ENCODE measurements around the gene UIMC1. TPM values are rescaled to one million over a fixed set of nuclear protein-coding genes. Genes with fewer than 3 reads are reported as not detected.

Gene UIMC1
- total RNA-seq, 4 donors from 2014 or later = 30.0 to 34.3 (median 32.4) TPM

DNA sequence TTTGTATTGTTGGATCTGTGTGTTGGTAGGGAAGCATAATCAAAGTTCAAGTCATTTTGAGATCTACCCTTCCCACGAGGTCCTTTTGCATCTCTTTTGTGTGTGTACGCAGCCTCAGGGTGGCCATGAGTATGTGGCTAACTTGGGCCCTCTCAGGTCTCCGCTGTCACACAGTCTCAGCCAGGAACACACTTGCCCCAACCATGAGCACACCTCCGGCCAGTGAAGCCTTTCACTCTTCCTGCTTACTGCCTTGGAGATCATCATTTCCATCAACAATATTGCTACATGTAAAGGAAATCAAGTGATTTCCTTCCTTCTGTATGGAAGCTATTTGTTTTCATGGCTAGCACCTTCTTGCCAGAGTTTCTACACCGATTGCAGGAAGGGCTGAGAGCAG, 29.9 kb upstream of the UIMC1 start:
- peak; percentile 32 to 41 for DNase-seq
- no peaks in the 10 kb centered on the region for H3K9me3 ChIP-seq
- no peaks in the 10 kb centered on the region for H3K27me3 ChIP-seq
- peak overlapping the region; percentile 63 to 80 (median 73) for H3K27ac ChIP-seq
- 59 to 60% methylated on average over 5 of the region's 5 CpGs for WGBS, 2 donors
- H3K4me3 ChIP-seq (replicated peaks in 1 of 3) = no peak overlapping the region
- H3K36me3 ChIP-seq = no peaks in the 10 kb centered on the region
- intact Hi-C loops (cut with DNase I) = no loop called here
- H3K4me1 ChIP-seq = peaks cover 41 to 48% of the 10 kb centered on the region in 2 donors
- no peak for TF ChIP-seq POLR2A (IDR thresholded peaks at IDR 0.05)
- TF ChIP-seq, protein P1, sequence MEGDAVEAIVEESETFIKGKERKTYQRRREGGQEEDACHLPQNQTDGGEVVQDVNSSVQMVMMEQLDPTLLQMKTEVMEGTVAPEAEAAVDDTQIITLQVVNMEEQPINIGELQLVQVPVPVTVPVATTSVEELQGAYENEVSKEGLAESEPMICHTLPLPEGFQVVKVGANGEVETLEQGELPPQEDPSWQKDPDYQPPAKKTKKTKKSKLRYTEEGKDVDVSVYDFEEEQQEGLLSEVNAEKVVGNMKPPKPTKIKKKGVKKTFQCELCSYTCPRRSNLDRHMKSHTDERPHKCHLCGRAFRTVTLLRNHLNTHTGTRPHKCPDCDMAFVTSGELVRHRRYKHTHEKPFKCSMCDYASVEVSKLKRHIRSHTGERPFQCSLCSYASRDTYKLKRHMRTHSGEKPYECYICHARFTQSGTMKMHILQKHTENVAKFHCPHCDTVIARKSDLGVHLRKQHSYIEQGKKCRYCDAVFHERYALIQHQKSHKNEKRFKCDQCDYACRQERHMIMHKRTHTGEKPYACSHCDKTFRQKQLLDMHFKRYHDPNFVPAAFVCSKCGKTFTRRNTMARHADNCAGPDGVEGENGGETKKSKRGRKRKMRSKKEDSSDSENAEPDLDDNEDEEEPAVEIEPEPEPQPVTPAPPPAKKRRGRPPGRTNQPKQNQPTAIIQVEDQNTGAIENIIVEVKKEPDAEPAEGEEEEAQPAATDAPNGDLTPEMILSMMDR (IDR thresholded peaks at IDR 0.05) = no peak

DNA sequence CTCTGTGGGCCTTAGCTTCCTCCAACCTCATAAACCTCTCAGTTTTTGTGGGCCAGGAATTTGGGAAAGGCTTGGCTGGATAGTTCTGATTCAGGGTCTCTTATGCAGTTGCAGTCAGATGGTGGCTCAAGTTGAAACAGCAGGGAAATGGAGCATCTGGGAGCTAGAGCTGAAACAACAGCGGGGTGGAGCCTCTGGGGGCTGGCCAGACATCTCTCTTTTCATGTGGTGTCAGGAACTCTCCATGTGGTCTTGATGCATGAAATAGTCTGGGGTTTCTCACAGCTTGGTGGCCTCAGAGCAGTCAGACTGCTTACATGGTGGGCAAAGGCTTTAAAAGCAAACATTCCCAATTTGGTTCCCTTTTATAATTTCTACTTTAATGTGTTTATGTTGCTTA, 29.4 kb upstream of the UIMC1 start:
- H3K27me3 ChIP-seq = no peaks in the 10 kb centered on the region
- intact Hi-C loops (cut with DNase I) = no loop called here
- H3K9me3 ChIP-seq = no peaks in the 10 kb centered on the region
- TF ChIP-seq POLR2A (IDR thresholded peaks at IDR 0.05) = no peak
- TF ChIP-seq, protein P1 (IDR thresholded peaks at IDR 0.05) = no peak
- H3K36me3 ChIP-seq = no peaks in the 10 kb centered on the region
- 36 to 62% methylated on average over 1 of the region's 1 CpG for WGBS, 2 donors
- peak overlapping the region; percentile 63 to 80 (median 73) for H3K27ac ChIP-seq
- peaks cover 37 to 44% of the 10 kb centered on the region in 2 donors for H3K4me1 ChIP-seq
- peak; percentile 61 to 65 for DNase-seq
- H3K4me3 ChIP-seq (replicated peaks in 1 of 3) = no peak overlapping the region

DNA sequence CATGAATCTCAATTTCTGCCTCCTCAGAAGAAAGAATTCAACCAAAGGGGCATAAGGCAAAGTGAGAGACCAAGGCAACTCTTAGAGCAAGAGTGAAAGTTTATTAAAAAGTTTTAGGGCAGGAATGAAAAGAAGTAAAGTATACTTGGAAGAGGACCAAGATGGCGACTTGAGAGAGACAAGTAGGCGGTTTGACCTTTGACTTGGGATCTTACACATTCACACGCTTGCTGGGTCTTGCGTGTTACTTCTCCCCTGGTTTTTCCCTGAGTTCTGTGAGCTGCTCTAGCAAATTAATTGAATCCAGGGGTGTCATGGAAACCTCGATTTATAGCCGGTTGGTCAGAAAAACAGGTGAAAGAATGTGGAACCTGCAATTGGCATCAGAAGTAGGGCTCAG, 22.9 kb upstream of the UIMC1 start:
- DNase-seq = no peak
- TF ChIP-seq, protein P1 (IDR thresholded peaks at IDR 0.05) = no peak
- intact Hi-C loops (cut with DNase I) = no loop called here
- Histone ChIP-seq H3K36me3 (no peaks in the 10 kb centered on the region), H3K4me1 (peaks cover 3 to 7% of the 10 kb centered on the region in 2 donors), H3K27me3 (no peaks in the 10 kb centered on the region), H3K27ac (no peak overlapping the region), H3K4me3 (replicated peaks in 1 of 3) (no peak overlapping the region), H3K9me3 (no peaks in the 10 kb centered on the region)
- 94 to 95% methylated on average over 6 of the region's 6 CpGs for WGBS, 2 donors

DNA sequence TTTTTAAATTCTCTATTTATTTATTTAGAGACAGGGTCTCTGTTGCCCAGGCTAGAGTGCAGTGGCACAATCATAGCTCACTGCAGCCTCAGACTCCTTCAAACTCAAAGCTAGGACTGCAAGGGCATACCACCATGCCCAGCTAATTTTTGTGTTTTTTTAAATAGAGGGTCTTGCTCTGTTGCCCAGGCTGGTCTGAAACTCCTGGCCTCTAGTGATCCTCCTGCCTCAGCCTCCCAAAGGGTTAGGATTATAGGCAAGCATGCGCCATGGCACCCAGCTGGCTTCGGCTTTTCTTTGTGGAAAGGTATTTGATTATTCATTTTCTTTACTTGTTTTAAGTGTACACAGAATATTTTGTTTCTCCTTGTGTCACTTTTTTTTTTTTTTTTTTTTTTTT, 21.1 kb upstream of the UIMC1 start:
- Histone ChIP-seq H3K27me3 (no peaks in the 10 kb centered on the region), H3K36me3 (no peaks in the 10 kb centered on the region), H3K4me3 (replicated peaks in 1 of 3) (no peak overlapping the region), H3K4me1 (peaks cover 10 to 13% of the 10 kb centered on the region in 2 donors), H3K9me3 (no peaks in the 10 kb centered on the region), H3K27ac (no peak overlapping the region)
- WGBS, 2 donors = 95 to 98% methylated on average over 2 of the region's 2 CpGs
- intact Hi-C loops (cut with DNase I) = no loop called here
- DNase-seq = no peak
- TF ChIP-seq, protein P1 (IDR thresholded peaks at IDR 0.05) = no peak
- no peak for TF ChIP-seq POLR2A (IDR thresholded peaks at IDR 0.05)

DNA sequence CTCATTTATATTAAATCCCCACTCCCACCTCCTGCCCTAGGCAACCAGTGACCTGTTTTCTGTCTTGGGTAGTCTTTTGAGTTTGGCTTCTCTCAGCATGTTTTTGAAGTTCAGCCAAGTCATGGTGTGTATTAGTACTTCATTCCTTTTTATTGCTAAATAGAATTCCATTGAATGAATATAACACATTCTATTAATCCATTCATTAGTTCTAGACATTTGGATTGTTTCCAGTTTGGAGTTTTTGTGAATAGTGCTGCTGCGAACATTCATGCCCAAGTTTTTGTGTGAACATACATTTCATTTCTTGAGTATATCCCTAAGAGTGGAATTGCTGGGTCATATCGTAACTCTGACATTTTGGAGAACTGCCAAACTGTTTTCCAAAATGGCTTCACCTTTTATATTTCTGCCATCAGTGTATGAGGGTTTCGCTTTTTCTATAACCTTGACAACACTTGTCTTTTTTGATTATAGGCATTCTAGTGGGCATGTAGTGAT, 18.6 kb upstream of the UIMC1 start:
- Histone ChIP-seq H3K36me3 (no peaks in the 10 kb centered on the region), H3K27me3 (no peaks in the 10 kb centered on the region), H3K4me3 (replicated peaks in 1 of 3) (no peak overlapping the region), H3K4me1 (peaks cover 15 to 17% of the 10 kb centered on the region in 2 donors), H3K9me3 (no peaks in the 10 kb centered on the region), H3K27ac (no peak overlapping the region)
- TF ChIP-seq, protein P1 (IDR thresholded peaks at IDR 0.05) = no peak
- no peak for TF ChIP-seq POLR2A (IDR thresholded peaks at IDR 0.05)
- intact Hi-C loops (cut with DNase I) = no loop called here
- DNase-seq = no peak
- WGBS, 2 donors = 89% methylated on average over 3 of the region's 3 CpGs

Data from thyroid gland (tissue), 4 donors.